ENCODE results near the gene VAV3. TPM values are rescaled to one million over a fixed set of nuclear protein-coding genes. Genes with fewer than 3 reads are reported as not detected.

VAV3 gene
- total and polyA plus RNA-seq, 2 of the 8 experiments (the other 6 are each of a cell fraction or from before 2014, with no cell fraction given): 2.9 to 7.9 TPM

GRCh38 chr1:107766533-107766932 lies 198.4 kb downstream of the VAV3 start (continued):
- TF ChIP-seq, protein P1, sequence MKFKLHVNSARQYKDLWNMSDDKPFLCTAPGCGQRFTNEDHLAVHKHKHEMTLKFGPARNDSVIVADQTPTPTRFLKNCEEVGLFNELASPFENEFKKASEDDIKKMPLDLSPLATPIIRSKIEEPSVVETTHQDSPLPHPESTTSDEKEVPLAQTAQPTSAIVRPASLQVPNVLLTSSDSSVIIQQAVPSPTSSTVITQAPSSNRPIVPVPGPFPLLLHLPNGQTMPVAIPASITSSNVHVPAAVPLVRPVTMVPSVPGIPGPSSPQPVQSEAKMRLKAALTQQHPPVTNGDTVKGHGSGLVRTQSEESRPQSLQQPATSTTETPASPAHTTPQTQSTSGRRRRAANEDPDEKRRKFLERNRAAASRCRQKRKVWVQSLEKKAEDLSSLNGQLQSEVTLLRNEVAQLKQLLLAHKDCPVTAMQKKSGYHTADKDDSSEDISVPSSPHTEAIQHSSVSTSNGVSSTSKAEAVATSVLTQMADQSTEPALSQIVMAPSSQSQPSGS (IDR thresholded peaks at IDR 0.05; ENCODE audit: low read length): no peak
- TF ChIP-seq HDAC2 (IDR thresholded peaks at IDR 0.05; ENCODE audit: borderline replicate concordance in 1 of 2, low read depth in 2 of 2, low read length in 2 of 2) (no peak), SP1 (IDR thresholded peaks at IDR 0.05; ENCODE audit: low read depth, low read length) (no peak), CREB1 (IDR thresholded peaks at IDR 0.05) (no peak)
